Measurements from ENCODE around the gene MTA3.

DNA sequence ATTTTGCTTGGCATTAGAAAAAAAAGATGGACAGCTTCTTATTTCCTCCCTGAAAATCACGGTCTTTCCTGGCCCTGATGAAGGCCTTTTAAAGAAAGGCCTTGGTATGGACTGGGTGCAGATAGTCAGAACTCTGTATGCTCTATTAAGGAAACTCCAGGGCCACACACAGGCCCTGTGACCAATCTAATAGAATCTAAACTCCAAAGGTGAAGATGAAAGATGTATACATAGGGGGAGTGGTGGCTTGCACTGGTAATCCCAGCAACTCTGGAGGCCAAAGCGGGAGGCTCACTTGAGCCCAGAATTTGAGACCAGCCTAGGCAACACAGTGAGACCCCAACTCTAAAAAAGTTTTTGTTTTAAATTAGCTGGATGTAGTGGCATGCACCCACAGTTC is 158.2 kb downstream of the MTA3 start:
- TF ChIP-seq, protein P1, sequence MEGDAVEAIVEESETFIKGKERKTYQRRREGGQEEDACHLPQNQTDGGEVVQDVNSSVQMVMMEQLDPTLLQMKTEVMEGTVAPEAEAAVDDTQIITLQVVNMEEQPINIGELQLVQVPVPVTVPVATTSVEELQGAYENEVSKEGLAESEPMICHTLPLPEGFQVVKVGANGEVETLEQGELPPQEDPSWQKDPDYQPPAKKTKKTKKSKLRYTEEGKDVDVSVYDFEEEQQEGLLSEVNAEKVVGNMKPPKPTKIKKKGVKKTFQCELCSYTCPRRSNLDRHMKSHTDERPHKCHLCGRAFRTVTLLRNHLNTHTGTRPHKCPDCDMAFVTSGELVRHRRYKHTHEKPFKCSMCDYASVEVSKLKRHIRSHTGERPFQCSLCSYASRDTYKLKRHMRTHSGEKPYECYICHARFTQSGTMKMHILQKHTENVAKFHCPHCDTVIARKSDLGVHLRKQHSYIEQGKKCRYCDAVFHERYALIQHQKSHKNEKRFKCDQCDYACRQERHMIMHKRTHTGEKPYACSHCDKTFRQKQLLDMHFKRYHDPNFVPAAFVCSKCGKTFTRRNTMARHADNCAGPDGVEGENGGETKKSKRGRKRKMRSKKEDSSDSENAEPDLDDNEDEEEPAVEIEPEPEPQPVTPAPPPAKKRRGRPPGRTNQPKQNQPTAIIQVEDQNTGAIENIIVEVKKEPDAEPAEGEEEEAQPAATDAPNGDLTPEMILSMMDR (IDR thresholded peaks at IDR 0.05; ENCODE audit: low read length), result no peak
- TF ChIP-seq EZH2 (IDR thresholded peaks at IDR 0.05; ENCODE audit: borderline replicate concordance, low read length), result no peak

Measured in OCI-LY1 (cell line).